ENCODE data around the gene ZIK1. TPM values are rescaled to one million over a fixed set of nuclear protein-coding genes. Genes with fewer than 3 reads are reported as not detected.

The ZIK1 gene
- total and polyA plus RNA-seq, 9 of the 15 experiments (the other 6 are each of a cell fraction or from before 2014, with no cell fraction given): 0.03 to 0.42 (median 0.15) TPM; not detected in 1

GRCh38 chr19:57559404-57560025, 24.4 kb upstream of the ZIK1 start, which contains the start of gene ZNF550 (continued):
- TF ChIP-seq ZNF76 (CRISPR knock-in tag; IDR thresholded peaks at IDR 0.05; ENCODE audit: borderline replicate concordance) (no peak), SMARCC2 (IDR thresholded peaks at IDR 0.05; ENCODE audit: low read depth) (no peak), ZNF717 (CRISPR knock-in tag; IDR thresholded peaks at IDR 0.05) (no peak), ZNF384 (IDR thresholded peaks at IDR 0.05; ENCODE audit: low read depth, low read length) (no peak), ZNF174 (CRISPR knock-in tag; IDR thresholded peaks at IDR 0.05) (no peak), SRSF1 (IDR thresholded peaks at IDR 0.05; ENCODE audit: low read depth, low read length) (0 out of 2 replicates have a peak, but pooled peaks have one; percentile 41), FUS (optimal IDR thresholded peaks at IDR 0.05; ENCODE audit: low read depth, low read length) (no peak), ZNF239 (CRISPR knock-in tag; IDR thresholded peaks at IDR 0.05) (no peak), HMGN3 (IDR thresholded peaks at IDR 0.05; ENCODE audit: borderline replicate concordance, extremely low read depth, insufficient read length, low read depth, low read length) (peak; percentile 23), ZBTB49 (CRISPR knock-in tag; IDR thresholded peaks at IDR 0.05; ENCODE audit: borderline replicate concordance) (no peak), POLR2G (IDR thresholded peaks at IDR 0.05; ENCODE audit: low read depth, low read length) (peak; percentile 79), GATA2 (CRISPR knock-in tag; IDR thresholded peaks at IDR 0.05) (no peak), HNRNPLL (IDR thresholded peaks at IDR 0.05; ENCODE audit: low read depth, low read length, poor library complexity, severe bottlenecking) (no peak), IRF1 (CRISPR knock-in tag; IDR thresholded peaks at IDR 0.05; ENCODE audit: borderline replicate concordance) (no peak), PHF20 (IDR thresholded peaks at IDR 0.05; ENCODE audit: partially characterized antibody) (no peak), HMG20B (CRISPR knock-in tag; IDR thresholded peaks at IDR 0.05) (no peak), NEUROD1 (IDR thresholded peaks at IDR 0.05; ENCODE audit: borderline replicate concordance, low read depth, low read length, partially characterized antibody) (no peak), NR4A1 (CRISPR knock-in tag; IDR thresholded peaks at IDR 0.05) (no peak), NR4A1 (tag; IDR thresholded peaks at IDR 0.05) (no peak), EZH2 (IDR thresholded peaks at IDR 0.05; ENCODE audit: borderline replicate concordance, low read depth, low read length) (no peak), ZNF449 (CRISPR knock-in tag; IDR thresholded peaks at IDR 0.05) (no peak), HMG20A (CRISPR knock-in tag; conservative IDR thresholded peaks at IDR 0.05) (no peak)
- TF ChIP-seq, protein P1, sequence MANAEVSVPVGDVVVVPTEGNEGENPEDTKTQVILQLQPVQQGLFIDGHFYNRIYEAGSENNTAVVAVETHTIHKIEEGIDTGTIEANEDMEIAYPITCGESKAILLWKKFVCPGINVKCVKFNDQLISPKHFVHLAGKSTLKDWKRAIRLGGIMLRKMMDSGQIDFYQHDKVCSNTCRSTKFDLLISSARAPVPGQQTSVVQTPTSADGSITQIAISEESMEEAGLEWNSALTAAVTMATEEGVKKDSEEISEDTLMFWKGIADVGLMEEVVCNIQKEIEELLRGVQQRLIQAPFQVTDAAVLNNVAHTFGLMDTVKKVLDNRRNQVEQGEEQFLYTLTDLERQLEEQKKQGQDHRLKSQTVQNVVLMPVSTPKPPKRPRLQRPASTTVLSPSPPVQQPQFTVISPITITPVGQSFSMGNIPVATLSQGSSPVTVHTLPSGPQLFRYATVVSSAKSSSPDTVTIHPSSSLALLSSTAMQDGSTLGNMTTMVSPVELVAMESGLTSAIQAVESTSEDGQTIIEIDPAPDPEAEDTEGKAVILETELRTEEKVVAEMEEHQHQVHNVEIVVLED (CRISPR knock-in tag; IDR thresholded peaks at IDR 0.05): peak; percentile 33; the same call in 1 of the 2 replicates

All from K562 (cell line).